ENCODE measurements around the gene RBBP5. TPM values are rescaled to one million over a fixed set of nuclear protein-coding genes. Genes with fewer than 3 reads are reported as not detected.

The RBBP5 gene
- total RNA-seq, 1 donor from 2014 or later: 24.5 TPM

Other genes with a start within 250 kb of the RBBP5 start
- not detected in 2 replicates for gene CNTN2, start 78.8 kb downstream of the RBBP5 start, total RNA-seq
- 1.2 TPM in 2 replicates for gene TMEM81, start 37.5 kb downstream of the RBBP5 start, total RNA-seq
- gene DSTYK, start 89.7 kb upstream of the RBBP5 start, total RNA-seq: 14.9 and 15.1 TPM in 2 replicates
- 1.7 and 1.9 TPM in 2 replicates for gene TMCC2, start 106.0 kb upstream of the RBBP5 start, total RNA-seq
- gene NUAK2, start 199.8 kb upstream of the RBBP5 start, total RNA-seq: 4.6 and 5.0 TPM in 2 replicates
- gene KLHDC8A, start 234.9 kb upstream of the RBBP5 start, total RNA-seq: not detected in 2 replicates